Erythroblast (primary cell): Measurements from ENCODE around the gene MRPL27.
"Not testable (repeated sequence)": the region's sequence is repeated elsewhere in the genome, so short reads cannot be mapped to it uniquely, and the experiment has no call there.

Experiments
- DNase-seq, 2 experiments: peaks; one replicate each; lab custom pipeline; 2025; lab: John Stamatoyannopoulos, UW
- GATA1 ChIP-seq: IDR thresholded peaks from 2 replicates; pipeline ENCODE4 v1.6.1; 2011; ENCODE audit warnings: low read depth, mild to moderate bottlenecking, control low read depth, low read length, moderate library complexity
- POLR2A ChIP-seq: IDR thresholded peaks from 2 replicates; pipeline ENCODE4 v1.6.1; 2011; ENCODE audit warnings: mild to moderate bottlenecking, low read length

Gene MRPL27

GRCh38 chr17:50372758-50373556, at the start of gene MRPL27, which contains the start of gene EME1:
Gene MRPL27 (minus strand): TSS chr17:50373184. CDS start chr17:50373170, 14 bp downstream.
Gene EME1 (plus strand): TSS chr17:50373229. CDS start chr17:50375209, 1,980 bp downstream.
- TF ChIP-seq GATA1 = no peak
- TF ChIP-seq POLR2A = peak; percentile 96
- peak; percentile 94 to 95 for DNase-seq

GRCh38 chr17:50422738-50423137, 49.8 kb upstream of the MRPL27 start:
- no peak for TF ChIP-seq POLR2A
- TF ChIP-seq GATA1 = no peak

DNA sequence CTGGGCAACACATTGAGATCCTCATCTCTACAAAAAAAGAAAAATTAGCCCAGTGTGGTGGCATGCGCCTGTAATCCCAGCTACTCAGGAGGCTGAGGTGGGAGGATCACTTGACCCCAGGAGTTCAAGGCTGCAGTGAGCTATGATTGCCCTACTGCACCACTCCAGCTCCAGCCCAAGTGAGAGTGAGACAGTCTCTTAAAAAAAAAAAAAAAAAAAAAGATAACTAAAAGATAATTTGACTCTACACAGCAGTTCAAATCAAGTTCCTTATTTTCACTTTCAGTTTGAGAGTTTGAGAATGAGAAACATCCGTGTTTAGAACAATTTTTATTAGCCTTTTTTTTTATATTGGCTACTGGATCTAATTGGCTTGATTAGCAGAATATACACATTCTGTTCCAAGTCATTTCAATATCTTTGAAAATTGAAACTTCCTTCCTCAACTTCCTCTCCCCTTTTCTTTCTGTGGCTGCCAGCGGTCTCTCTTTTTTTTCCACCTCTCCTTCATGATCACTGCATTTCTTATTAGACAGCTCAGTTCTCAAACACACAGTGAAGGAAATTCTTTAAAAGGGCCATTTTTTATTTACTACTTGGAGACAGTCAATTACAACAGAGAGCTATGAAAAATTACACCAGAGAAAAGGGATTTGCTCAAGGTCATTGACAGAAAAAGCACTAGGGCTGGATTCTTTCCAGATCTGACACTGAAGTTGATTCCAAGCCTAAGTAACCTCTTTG, 48.5 kb upstream of the MRPL27 start:
- TF ChIP-seq POLR2A (no peak), GATA1 (no peak)
- peak; percentile 54 to 57 for DNase-seq

More at GRCh38 chr17:50422738-50423137, 49.8 kb upstream of the MRPL27 start:
- no peak for DNase-seq

- peak in 1 of 2 experiments; percentile 17 for DNase-seq
- TF ChIP-seq POLR2A (no peak), GATA1 (no peak)
Measured at GRCh38 chr17:50420419-50421112, 47.6 kb upstream of the MRPL27 start.

GRCh38 chr17:50419577-50419976, 46.6 kb upstream of the MRPL27 start:
- not testable (repeated sequence) for DNase-seq

- DNase-seq = no peak
- TF ChIP-seq POLR2A (no peak), GATA1 (no peak)
Measured at GRCh38 chr17:50414808-50415207, 41.8 kb upstream of the MRPL27 start.

DNA sequence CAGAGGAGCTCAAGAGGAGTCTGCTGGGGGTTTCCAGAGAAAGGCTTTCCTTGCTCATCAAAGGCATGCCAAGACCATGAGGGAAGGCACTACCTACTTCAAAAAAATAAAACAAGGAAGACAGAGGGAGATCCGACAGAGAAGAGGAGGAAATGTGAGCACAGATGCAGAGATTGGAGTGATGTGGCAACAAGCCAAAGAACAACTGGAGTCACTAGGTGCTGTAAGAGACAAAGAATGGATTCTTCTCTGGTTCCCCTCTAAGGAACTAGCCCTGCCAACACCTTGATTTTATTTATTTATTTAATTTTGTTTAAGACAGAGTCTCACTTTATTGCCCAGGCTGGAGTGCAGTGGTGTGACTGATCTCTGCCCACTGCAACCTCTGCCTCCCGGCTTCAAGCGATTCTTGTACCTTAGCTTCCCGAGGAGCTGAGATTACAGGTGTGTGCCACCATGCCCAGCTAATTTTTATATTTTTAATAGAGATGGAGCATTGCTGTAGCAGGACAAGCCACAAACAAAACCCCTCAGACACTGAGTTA, 39.3 kb upstream of the MRPL27 start:
- no peak for TF ChIP-seq POLR2A
- TF ChIP-seq GATA1 = no peak
- DNase-seq = no peak

DNA sequence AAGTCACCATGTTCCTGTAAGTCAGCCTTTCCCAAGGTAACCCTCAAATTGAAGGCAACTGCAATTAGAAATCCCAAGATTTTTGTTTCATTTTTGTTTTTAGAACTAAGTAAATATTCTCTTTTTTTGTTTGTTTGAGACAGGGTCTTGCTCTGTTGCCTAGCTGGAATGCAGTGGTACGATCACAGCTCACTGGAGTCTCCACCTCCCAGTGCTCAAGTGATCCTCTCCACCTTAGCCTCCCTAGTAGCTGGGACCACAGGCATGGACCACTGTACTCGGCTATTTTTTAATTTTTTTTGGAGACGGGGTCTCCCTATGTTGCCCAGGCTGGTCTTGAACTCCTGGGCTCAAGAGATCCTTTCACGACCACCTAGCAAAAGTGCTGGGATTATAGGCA, 34.9 kb upstream of the MRPL27 start:
- TF ChIP-seq POLR2A (no peak), GATA1 (no peak)
- no peak for DNase-seq

GRCh38 chr17:50406578-50406977, 33.6 kb upstream of the MRPL27 start:
- no peak for TF ChIP-seq GATA1
- TF ChIP-seq POLR2A = no peak

GRCh38 chr17:50405351-50405750, 32.4 kb upstream of the MRPL27 start:
- not testable (repeated sequence) for DNase-seq

More at GRCh38 chr17:50406578-50406977, 33.6 kb upstream of the MRPL27 start:
- DNase-seq = no peak

DNA sequence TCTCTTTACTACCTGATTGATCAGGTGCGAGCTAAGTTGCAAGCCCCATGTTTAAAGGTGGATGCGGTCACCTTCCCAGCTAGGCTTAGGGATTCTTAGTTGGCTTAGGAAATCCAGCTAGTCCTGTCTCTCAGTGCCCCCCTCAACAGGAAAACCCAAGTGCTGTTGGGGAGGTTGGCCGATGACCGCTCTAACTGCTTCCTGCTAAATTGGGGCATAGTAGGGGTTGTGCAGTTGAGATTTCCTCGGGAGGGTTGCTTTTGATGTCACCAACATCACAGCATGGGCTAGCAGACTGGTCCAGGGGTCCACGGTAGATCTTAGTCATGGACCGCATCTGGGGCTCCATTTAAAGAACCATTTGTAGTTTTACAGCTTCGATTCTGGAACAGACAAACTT, 26.6 kb upstream of the MRPL27 start:
- DNase-seq = peak; percentile 24 to 32

- not testable (repeated sequence) for DNase-seq
Measured at GRCh38 chr17:50398672-50399071, 25.7 kb upstream of the MRPL27 start.

DNA sequence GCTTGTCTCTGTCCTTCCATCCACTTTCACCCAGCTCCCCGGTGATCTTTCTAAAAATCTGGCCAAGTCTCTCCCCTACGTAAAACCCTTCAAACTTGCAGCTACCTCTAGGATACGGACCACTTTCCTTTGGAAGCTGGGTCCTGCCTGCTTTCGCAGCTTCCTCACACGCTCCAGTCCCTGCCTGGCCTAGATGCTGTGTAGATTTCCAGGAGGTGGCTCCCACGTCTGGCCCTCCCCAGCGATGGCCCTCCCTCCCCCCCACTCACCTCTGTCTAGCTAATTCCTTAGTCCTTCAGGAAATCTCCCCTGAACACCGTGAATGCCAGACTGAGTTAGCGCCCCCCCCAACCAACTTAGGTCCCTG, 24.9 kb upstream of the MRPL27 start:
- TF ChIP-seq GATA1 (no peak), POLR2A (no peak)
- DNase-seq = no peak

DNA sequence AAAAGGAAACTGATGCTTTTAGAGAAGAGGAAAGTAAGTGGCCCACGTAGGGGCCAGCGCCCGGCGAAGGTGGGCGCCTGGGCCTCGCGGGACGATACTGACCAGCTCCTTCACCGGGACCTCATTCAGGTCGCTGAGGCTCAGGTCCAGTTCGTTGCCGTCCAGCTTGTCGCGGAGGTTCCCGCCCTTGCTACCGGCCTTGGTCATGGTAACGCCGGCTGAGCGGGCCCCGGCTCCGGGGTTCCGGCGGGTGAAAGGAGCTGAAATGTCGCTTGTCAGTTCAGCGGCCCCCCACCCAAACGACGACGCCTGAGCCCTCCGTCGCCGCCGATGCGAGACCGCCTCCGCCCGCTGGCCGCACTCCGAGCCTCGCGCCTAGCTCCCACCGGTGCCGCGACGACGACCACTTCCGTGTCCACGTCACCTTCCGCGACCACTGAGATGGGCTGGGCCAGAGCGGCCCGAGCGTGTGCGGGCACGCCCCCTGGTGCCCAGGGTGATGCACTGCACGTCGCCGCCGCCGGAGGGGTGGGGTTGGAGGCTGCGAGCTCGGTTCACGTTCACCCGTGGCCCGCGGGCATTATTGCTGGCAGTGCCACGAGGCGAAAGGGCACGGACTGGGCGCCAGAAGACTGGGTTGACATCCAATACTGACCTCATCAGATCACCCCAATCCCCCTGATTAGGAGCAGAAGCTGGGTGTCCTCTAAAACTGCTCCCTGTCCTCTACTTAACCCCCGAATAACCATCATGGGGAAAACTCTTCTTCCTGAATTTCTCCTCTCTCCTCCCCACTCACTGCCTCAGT, 24.3 kb upstream of the MRPL27 start, which contains the start of gene LRRC59:
Gene LRRC59 (minus strand): TSS at position 413 of the 808 bp plus-strand sequence. CDS start 206 bp downstream, at position 207.
- peak; percentile 87 for TF ChIP-seq POLR2A
- no peak for TF ChIP-seq GATA1
- peak; percentile 91 to 94 for DNase-seq
